NCI-H2081 treated with DMSO at 0.1 percent for 48 hours (cell line): ENCODE results near the gene TBC1D22A.

ENCODE experiments used
- DNase-seq: peaks from one replicate; lab custom pipeline; 2025; lab: John Stamatoyannopoulos, UW

The TBC1D22A gene

GRCh38 chr22:46860562-46860961 lies 98.1 kb downstream of the TBC1D22A start:
- DNase-seq, result no peak

- no peak for DNase-seq
Observed at GRCh38 chr22:46861468-46862367, 99.3 kb downstream of the TBC1D22A start.

- no peak for DNase-seq
Observed at GRCh38 chr22:46862418-46863324, 100.2 kb downstream of the TBC1D22A start.

- DNase-seq, result no peak
Observed at GRCh38 chr22:46863794-46864193, 101.3 kb downstream of the TBC1D22A start.

- DNase-seq, result no peak
Observed at GRCh38 chr22:46864314-46865051, 102.0 kb downstream of the TBC1D22A start.

- DNase-seq, result no peak
Observed at GRCh38 chr22:46865052-46865434, 102.6 kb downstream of the TBC1D22A start.

GRCh38 chr22:46865642-46866041 lies 103.2 kb downstream of the TBC1D22A start:
- no peak for DNase-seq

- DNase-seq, result no peak
Observed at GRCh38 chr22:46866591-46866990, 104.1 kb downstream of the TBC1D22A start.

- DNase-seq, result no peak
Observed at GRCh38 chr22:46867106-46867505, 104.7 kb downstream of the TBC1D22A start.

- DNase-seq, result no peak
Observed at GRCh38 chr22:46869329-46869728, 106.9 kb downstream of the TBC1D22A start.

- DNase-seq, result no peak
Observed at GRCh38 chr22:46869831-46870441, 107.5 kb downstream of the TBC1D22A start.

GRCh38 chr22:46871826-46872225 lies 109.4 kb downstream of the TBC1D22A start:
- DNase-seq, result no peak

- no peak for DNase-seq
Observed at GRCh38 chr22:46875089-46875488, 112.6 kb downstream of the TBC1D22A start.

GRCh38 chr22:46876357-46876934 lies 114.0 kb downstream of the TBC1D22A start:
- DNase-seq, result no peak

- DNase-seq, result no peak
Observed at GRCh38 chr22:46878191-46878948, 115.9 kb downstream of the TBC1D22A start.

GRCh38 chr22:46879083-46879482 lies 116.6 kb downstream of the TBC1D22A start:
- no peak for DNase-seq

- DNase-seq, result no peak
Observed at GRCh38 chr22:46881373-46882118, 119.1 kb downstream of the TBC1D22A start.

GRCh38 chr22:46883092-46883910 lies 120.9 kb downstream of the TBC1D22A start:
- DNase-seq, result no peak

GRCh38 chr22:46884365-46884764 lies 121.9 kb downstream of the TBC1D22A start:
- no peak for DNase-seq
